ENCODE measurements around the gene PRRT4.

PRRT4 gene

DNA sequence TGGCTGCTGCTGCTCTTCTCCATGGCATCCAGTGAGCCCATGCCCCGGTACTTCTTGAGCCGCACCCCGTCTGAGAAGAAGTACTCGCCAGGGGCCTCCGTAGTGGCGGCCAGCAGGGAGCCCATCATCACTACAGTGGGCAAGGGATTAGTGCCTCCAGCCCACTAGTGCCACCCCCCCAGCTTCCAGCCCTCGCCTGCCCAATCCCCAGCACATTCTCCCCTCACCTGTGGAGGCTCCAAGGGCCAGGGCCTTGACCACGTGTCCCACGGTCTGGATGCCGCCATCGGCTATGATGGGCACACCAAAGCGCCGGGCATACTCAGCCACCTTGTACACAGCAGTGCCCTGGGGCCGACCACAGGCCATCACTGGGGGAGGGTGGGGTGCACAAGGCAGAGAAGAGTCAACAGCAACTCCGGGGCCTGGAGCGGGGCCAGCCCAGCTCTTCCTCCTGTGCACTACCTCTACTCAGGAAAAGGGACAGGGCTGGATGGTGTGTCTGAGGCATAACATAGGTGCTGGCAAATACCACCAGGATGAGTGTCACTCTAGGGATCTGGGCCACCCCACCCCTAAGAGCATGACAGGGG, 33.5 kb upstream of the PRRT4 start:
- no peak for DNase-seq

DNA sequence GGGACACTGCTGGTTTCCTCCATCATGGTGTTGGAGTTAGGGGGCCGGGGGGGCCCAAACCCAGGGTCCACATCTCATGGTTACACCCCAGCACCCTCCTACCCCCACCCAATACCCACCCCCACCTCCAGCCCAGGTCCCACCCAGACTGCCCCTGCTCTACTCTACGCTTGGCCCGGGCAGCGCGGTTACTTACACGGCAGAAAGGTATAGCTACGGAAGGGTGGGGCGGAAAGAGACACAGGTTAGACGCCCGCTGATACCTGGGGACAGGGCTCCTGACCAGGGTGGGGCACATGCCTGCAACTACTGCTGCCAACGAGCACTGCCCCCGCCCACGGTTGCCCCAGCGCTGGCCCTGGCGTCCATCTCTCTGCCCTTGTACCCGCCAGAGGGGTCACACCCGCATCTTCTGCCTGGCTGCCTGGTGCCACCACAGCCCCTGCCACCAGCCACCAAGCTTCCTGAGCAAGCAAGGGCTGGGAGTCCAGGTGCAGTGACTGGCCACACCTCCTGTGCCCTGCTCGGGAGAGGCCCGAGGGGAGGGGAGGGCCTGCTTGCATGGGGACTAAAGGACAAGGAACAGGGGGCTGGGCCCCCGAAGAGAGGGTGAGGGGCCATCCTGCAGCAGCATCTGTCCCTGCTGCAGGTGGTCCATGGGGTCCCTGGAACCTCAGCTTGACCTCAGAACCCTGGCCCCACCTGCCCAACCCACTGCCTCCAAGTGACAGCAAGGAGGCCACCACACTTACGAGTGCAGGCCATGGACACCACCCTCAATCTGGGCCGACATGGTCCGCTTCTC, 32.2 kb upstream of the PRRT4 start:
- no peak for DNase-seq

DNA sequence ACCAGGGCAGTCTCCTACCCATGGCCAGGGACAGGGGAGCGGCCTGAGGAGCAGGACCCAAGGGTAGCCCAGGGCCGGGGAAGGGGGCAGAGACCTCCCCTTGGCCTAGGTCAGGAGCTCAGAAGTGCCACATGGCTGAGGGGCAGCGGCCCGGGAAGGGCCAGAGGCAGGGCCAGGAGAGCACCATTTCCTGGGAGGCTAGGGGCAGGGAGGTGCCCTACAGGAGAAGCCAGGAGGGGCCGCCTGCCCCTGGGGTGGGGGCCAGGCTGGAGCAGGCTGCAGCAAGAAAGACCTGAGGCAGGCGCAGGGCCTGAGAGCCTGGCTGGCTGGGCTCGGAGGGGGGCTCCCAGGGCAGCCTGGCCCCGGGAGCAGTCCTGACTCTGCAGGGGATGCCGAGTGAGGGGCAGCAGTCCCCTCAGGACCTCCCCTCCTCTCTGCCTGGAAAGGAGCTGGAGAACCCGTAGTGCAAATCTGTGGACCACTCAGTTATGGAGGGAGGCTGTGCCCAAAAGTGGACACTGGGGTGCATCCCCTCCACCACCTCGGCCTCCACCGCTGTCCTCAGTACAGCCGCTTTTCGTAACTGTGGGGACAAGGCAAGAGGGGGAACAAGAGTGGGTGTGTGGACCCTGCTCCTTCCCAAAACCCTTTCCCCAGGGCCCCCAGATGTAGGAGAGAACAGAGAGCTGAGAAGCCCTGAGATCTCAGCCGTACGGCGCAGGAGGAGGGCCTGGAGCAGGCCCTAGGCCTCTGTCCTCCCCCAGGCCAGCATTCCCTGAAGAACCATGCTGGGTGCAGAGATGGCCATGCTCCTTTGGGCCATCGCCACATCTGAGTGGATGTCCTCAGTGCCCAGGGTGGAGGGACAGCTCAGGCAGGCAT, 31.2 kb upstream of the PRRT4 start:
- DNase-seq = no peak

DNA sequence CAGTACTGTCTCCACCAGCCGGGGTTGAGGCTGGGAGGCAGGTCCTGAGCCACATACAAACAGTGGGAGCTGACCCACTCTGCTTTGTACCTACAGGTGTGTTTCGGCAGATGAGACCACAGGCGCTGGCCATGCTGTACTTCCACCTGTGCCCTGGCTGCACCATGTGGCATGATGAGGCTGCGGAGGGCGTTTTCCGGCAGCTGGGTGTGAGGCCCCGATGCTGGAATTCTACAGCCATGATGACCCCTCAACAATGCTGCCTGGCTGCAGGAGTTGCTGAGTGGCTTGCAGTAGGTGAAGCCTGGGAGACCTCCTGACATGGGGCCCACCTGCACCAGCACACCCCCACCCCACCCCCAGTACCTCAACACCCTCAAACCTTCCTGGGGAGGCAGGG, 30.3 kb upstream of the PRRT4 start:
- DNase-seq = no peak

DNA sequence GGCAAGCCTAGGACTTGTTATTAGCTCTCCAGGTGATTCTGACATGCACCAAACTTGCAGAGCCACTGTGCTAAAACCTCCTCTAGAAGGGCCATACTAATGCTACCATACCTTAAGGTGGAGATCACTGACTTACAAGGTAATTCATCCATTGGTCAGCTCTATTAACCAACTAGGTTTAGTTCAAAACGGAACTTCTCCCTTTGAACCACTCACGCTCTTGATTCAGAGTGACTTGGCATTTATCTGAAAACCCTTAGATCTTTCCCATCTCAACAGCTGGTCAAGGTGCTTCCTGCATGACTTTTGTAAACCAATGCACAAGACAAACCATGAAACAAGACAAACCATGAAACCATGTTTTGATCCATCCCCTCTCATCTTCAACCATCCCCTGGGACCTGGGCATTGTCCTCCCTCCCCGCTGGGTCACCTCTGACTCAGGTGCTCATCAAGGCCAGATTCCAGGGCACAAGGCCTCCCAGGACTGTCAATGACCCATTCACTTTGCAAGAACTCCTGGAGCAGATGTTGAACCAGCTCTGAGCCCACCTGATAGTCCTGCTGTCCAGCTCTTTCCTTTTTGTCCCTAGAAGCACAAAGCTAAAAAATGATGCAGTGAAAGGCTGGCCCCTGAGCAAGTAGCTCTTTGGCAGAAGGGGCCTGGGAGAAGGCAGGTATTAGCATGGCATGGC, 29.5 kb upstream of the PRRT4 start:
- DNase-seq = no peak

DNA sequence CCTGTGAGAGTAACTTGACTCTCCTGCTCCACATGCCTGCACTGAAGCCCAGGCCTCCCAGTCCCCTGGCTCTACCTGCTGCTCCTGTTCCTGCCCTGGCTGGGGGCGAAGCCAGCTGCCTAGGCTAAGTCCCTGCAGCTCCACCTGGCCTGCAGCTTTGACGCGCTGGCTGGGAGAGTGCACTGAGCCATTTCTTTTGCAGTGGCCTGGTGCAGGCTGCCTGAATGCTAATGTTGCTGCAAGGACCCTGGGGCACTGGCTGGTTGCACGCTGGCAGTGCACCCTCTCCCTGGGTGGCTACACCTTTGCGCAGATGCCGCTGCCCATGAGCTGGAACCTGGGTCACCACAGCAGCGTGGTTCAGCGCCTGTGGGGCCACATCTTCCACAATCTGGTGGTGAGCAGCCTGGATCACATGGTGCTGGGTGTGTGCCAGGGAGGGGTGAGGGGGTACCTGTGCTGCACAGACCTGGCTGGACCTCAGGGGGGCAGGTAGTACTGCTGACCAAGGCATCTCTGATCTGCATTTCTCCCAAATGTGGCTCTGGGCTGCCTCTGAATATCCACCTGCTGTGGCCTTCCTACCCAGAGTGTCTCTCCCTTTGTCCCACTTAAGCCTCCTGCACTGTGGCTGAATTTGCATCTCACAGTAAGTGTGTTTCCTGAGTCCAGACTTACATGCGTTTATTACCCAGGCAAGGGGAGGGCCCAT, 28.3 kb upstream of the PRRT4 start:
- DNase-seq = no peak

DNA sequence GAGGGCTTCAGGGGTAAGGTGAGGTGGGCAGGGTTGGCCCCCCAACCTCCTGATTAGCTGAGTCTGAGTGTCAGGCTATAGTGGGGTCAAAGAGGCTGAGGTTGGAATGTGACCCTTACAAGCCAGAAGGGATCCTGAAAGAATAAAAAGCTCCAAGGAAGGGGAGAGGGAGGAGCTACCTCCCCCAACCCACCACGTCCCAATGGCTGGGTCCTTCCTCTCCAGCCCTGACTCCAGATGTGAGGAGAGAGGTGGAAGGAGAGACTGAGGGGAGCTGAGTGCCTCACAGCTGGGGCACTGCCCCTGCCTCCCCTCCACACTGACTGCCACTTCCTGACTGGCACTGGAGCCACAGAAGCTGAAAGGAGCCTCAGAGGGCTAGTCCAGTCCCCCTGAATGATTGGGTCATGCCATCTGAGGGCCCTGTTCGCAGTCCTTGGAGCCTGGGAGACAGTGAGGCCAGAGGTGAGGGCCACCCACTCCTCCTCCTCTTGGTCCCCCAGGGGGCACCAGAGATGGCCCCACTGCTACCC, 27.7 kb upstream of the PRRT4 start:
- DNase-seq = no peak

DNA sequence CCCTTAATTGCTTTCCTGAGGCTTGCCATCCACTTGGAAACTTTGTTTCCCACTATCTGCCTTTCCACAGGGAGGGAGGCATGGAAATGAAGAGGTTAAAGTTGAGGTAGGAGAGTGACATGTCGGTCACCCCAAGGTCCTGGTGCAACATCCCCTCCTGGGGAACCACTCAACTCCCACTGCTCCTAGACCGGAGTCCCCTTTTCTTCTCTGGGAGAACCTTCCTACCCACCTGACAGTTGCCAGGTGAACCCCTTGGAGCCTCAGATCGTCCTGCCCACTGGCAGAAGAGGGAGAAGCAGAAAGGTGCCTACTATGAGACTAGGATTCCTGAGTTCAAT, 26.6 kb upstream of the PRRT4 start:
- no peak for DNase-seq

DNA sequence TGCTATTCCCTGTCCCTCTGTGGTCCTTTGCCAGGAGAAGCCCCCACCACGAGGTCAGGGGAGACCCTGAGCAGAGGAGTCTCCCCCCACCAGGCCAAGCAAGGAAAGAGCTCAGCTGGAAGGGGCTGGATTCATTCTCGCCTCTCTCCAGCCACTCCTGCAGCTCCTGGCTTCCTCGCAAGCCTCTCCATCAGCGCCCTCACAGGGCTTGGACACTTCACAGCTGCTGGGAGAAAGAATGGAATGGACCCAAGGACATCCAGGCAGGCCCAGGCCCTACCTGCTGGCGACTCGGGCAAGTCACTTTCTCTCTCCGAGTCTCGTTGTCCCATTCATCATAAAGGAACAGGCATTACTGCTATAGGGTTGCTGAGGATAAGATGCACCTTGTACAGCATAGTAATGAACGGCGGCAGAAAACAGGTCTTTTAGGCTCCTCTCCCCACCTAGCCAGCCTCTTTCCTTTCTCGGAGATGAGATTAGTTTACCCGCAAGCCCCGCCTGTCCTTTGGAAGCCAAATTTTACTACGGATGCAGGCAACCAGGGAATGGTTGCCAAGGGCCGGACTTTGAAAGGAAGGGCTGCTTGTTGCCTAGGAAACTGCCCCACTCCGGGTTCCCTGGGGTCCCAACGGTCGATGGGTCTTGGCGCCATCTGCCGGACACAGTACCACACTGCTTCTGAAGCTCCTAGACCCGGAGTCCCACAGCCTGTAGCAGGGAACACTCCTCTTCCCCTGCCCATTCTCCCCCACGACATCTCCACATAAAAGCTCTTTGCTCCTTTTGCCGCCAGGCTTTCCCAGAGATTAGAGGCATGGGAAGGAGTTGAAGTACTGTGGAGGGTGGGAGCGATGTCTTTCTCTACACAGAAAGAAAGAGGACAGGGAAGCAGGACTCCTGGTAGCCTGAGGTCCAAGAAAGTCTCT, 26.0 kb upstream of the PRRT4 start:
- DNase-seq = peak; percentile 56

DNA sequence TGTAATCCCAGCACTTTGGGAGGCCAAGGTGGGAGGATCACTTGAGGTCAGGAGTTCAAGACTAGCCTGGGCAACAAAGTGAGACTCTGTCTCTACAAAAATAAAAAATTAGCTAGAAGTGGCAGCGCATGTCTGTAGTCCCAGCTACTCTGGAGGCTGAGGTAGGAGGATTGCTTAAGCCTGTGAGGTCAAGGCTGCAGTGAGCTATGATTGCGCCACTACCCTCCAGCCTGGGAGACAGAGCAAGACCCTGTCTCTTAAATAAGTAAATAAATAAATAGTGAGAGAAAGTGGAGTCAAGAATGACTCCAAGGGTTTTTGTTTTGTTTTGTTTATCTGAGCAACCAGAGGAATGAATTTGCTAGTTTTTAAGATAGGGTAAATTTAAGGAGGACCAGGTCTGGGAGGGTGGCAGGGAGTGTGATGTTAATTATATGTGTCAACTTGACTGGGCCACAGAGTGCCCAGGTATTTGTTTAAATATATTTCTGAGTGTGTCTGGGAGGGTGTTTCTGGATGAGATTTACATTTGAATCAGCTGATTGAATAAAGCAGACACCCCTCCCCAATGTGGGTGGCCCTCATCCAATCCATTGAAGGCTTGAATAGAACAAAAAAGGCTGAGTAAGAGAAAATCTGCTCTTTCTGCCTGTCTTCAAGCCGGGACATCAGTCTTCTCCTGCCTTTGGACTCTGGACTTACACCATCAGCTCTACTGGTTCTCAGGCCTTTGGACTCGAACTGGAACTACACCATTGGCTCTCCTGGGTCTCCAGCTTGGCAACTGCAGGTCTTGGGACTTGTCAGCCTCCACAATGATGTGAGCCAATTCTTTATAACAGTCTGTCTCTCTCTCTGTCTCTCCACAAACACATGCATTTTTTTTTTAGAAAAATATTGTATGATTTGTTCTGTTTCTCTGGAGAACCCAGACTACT, 24.8 kb upstream of the PRRT4 start:
- no peak for DNase-seq

DNA sequence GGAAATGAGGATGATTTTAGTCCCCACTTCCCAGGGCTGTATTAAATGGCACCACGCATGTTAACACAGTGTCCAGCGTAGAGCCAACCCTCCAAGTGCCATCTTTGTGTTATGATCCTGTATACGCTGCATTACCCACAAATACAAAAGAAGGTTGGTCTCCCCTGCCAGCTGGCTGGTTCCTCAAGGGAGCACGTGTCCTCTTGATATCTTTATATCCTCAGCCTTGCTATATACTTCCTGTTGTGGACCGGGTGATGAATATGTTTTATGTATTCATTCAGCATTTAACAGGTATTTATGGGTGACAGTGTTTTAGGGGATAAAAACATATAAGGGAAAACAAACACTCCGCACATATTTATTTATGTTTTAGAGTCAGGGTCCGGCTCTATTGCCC, 23.2 kb upstream of the PRRT4 start:
- DNase-seq = no peak

DNA sequence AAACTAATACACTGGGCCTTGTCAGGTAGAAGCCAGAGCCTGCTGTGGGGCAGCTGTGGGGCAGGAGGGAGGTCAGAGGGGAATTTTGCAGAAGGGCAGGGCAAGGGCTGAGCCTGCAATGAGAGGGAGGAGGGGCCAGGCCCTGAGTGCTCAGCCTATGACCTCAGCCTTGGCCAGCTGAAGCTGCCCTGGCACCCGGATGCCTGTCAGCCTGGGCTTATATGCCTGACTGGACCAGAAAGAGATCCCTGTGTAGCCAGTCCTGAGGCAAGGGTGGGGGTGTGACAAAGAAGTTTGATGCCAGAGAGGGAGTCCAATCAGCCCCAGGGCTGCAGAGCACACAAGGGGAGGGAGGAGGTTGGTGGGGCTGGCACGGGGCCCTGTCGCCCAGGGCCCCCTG, 22.3 kb upstream of the PRRT4 start:
- DNase-seq = no peak

DNA sequence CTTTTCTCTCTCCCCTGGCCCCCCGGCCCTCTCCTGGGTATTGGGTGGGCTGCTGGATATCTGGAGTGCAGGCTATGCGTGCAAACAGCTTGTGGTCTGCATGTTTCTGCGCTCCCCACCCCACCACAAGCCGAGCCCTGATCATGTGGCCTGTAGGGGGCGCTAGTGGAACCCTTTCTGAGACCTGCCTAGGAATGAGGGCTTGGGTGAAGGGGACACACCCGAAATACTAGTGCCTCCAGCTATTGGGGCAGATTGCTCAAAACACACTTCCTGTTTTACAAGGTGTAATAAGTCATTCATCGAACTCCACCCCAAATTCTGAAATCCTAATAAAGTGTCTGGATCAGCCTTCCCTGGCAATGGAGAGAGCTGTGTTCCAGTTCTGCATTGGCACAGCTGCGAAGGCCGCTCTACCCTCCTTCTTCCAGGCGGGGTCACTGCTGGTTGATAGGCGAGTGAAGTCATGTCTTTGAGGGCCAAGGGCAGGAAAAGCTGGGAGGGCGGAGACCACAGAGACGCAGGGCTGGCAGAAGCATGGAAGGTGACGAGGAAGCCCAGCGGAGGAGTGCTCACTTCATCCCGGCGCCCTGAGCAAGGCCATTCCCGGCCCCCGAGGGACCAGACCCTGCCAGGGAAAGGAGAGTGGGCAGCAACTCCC, 19.8 kb upstream of the PRRT4 start:
- peak; percentile 25 for DNase-seq

DNA sequence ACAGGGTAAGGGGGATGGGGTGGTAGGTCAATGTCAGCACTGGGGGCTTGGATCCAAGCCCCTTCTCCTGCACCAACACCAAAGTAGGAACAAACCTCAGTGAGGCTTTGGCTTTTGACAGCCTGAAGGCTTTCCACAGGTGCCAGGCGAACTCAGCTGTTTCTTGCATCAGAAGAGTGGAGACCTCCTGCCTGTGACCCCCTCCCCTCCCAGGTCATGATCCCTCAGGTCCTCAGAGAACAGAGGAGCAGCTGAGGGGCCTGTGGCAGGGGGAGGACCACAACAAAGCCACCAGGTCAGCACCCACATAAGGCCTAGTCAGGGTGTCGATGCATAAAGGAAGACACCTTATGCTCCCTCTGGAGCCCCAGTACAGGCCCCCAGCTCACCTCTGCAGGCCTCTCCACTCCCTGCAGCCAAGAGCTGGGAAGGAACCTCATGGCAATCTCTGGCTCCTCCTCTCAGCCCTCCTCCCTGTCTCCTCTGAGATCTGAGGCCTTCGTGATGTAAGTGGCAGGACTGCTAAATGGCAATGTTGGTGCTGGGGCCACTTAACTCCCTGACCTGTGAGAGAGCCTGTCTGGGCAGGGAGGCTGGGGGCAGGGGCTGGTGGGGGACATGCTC, 19.1 kb upstream of the PRRT4 start:
- no peak for DNase-seq

DNA sequence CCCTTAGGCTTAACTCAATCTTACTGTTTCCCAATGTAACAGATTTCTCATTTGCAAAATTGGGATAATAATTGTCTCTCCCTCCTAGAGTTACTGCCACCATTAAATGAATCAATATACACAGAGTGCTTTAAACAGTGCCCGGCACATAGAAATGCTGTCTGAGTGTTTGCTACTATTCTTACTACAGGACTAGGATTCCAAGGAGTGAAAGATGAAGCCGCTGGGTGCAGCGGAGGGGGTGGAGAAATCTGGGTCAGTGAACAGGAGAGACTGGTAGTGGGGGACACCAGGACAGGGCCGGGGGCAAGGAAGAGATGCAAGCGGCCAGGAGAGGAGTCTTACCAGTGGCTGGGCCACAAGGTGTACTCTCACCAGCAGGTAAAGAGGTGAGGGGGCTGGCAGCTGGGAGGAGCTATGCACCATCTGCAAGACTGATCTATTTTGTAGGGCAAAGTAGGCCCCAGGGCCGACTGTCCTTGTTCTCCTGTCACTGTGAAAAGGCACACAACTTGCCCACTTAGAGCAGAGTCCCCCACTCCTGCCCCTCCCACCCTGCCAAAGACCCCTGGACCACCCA, 18.5 kb upstream of the PRRT4 start:
- no peak for DNase-seq

DNA sequence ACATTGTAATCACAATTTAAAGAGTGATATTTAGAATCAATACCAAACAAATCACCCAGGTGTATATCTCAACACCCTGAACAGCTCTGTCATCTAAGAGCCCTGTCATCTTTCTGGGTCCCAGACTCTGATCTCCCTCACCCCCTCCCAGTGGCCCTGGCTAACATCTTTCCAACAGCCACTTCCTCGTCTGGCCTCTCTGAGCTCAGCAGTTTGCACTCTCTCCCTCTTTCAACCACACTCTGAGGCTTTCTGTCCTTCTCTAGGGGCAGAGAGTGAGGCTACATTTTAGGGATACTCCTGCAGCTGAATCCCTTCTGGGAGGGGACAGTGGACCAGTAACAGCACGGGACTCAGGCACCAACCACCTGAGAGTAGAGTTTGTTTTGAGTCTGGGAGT, 17.1 kb upstream of the PRRT4 start:
- no peak for DNase-seq

DNA sequence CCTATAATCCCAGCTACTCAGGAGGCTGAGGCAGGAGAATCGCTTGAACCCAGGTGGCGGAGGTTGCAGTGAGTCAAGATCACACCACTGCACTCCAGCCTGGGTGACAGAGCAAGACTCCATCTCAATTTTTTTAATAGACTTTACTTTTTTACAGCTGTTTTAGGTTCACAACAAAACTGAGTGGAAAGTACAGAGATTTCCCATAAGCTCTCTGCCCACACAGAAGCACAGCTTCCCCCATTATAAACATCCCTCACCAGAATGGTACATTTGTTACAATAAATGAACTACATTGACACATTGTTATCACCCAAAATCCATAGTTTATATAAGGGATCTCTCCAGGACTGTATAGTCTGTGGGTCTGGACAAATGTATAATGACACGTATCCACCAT, 14.6 kb upstream of the PRRT4 start:
- DNase-seq = no peak

DNA sequence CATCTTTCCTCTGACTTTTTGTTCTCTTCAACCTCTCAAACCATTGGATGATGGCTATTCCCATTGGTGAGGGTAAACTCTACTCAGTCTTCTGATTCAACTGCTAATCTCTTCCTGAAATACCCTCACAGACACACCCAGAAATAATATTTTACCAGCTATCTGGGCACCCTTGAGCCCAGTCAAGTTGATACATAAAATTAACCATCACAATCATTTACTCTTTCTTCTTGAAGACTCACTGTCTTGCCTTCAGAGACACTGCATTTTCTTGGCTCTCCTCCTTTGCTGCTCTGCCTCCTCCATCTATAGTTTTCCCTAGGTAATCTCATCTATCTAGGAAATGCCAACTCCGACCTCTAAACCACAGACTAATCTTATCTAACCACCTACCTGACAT, 12.6 kb upstream of the PRRT4 start:
- no peak for DNase-seq

DNA sequence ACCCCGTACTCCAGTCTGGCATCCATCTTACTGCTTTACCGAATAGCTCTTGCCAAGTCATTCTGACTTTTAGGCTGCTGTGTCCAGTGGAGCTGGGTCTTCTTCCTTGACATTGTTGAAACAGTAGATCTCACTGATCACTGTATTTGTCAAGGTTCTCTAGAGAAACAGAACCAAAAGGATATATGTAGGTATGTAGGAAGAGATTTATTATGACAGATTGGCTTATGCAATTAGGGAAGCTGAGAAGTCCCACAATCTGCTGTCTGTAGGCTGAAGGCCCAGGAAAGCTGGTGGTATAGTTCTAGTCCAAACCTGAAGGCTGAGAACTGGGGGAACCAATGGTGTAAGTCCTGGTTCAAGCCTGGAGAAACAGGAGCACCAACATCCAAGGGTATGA, 12.1 kb upstream of the PRRT4 start:
- DNase-seq = no peak

Data from T-helper 9 cell (primary cell).